K562 (cell line): ENCODE measurements around the gene TAF11L10. TPM values are rescaled to one million over a fixed set of nuclear protein-coding genes. Genes with fewer than 3 reads are reported as not detected.
"Not testable (repeated sequence)": the region's sequence is repeated elsewhere in the genome, so short reads cannot be mapped to it uniquely, and the experiment has no call there.

Source experiments
- ATAC-seq: fragments of 200-7000 bp; cut with Tn5 transposase; 3 replicates; pipeline ENCODE4 v1.9.1; 2020; ENCODE audit warnings: moderate library complexity
- BruUV-seq: library from RNA; stranded (reverse); fragments of 400-500 nt; replicated peaks from 2 replicates; lab custom pipeline; 2021; lab: Mats Ljungman, UMichigan
- CTCF ChIA-PET: fragments of 300-600 bp; formaldehyde crosslinking; extraction: SDS; loops from one replicate; lab custom pipeline; 2021; ENCODE audit warnings: low intra/inter-chr PET ratio; lab: Yijun Ruan, JAX
- POLR2A ChIA-PET: fragments of 300-600, 350-650 bp; sonication (Branson Sonifier 250); formaldehyde crosslinking; extraction: SDS; loops from one replicate; lab custom pipeline; 2021; ENCODE audit warnings: antibody characterized with exemption, inconsistent platforms; lab: Yijun Ruan, JAX
- DNase-seq, 4 experiments: peaks; one replicate each; pipeline versions ENCODE4 v3.0.0 to v3.0.0-alpha.2; 2011 to 2018; ENCODE audit warnings: low spot score in 3 of 4, mixed read lengths in 3 of 4; ENCODE audit errors: extremely low read depth in 1 of 4
- FAIRE-seq: peaks from 2 replicates; lab custom pipeline; 2011; peaks lifted over from hg19 to GRCh38; lab: Jason Lieb, UNC
- H2AFZ ChIP-seq: 2 replicates; pipeline ENCODE4 v1.6.0; 2011; ENCODE audit warnings: low read depth, low read length, control low read depth, inconsistent platforms
- H3K27ac ChIP-seq: fragments of 200-600 bp; 3 replicates; pipeline ENCODE4 v1.8.0; 2011; ENCODE audit warnings: low read depth, mild to moderate bottlenecking, control low read depth, inconsistent platforms, low read length, moderate library complexity, mixed read lengths; ENCODE audit errors: extremely low read depth
- H3K27me3 ChIP-seq, 2 experiments: fragments of 300-600 bp in 1 of 2; 2 replicates in 1 of 2; 3 replicates in 1 of 2; pipeline versions ENCODE4 v1.6.0 to v1.8.0; 2011; ENCODE audit warnings: inconsistent platforms in 2 of 2, low read length in 2 of 2, mild to moderate bottlenecking in 1 of 2, mixed read lengths in 1 of 2, moderate library complexity in 1 of 2; ENCODE audit not compliant: control insufficient read depth in 2 of 2, insufficient read depth in 2 of 2
- H3K36me3 ChIP-seq: fragments of 300-600 bp; 3 replicates; pipeline ENCODE4 v1.8.0; 2011; ENCODE audit warnings: mild to moderate bottlenecking, low read length, inconsistent platforms; ENCODE audit not compliant: control insufficient read depth, insufficient read depth
- H3K4me1 ChIP-seq, 2 experiments: fragments of 200-600 bp in 1 of 2; replicated peaks in 1 of 2; 2 replicates in 1 of 2; 3 replicates in 1 of 2; pipeline versions ENCODE4 v1.5.1 to v1.8.0; 2011; ENCODE audit warnings: inconsistent platforms in 2 of 2, low read length in 2 of 2, mild to moderate bottlenecking in 1 of 2, mixed read lengths in 1 of 2, moderate library complexity in 1 of 2; ENCODE audit not compliant: control insufficient read depth in 2 of 2, insufficient read depth in 2 of 2
- H3K4me2 ChIP-seq: 2 replicates; pipeline ENCODE4 v1.6.1; 2011; ENCODE audit warnings: low read length, control low read depth, inconsistent platforms, mixed read lengths; ENCODE audit not compliant: insufficient read depth
- H3K4me3 ChIP-seq: fragments of 200-600 bp; sonication (generic), shearing (Covaris generic); 2 replicates; pipeline ENCODE4 v1.5.1; 2016; ENCODE audit warnings: control low read depth, inconsistent platforms
- H3K79me2 ChIP-seq: fragments of 200-600 bp; 3 replicates; pipeline ENCODE4 v1.8.0; 2011; ENCODE audit warnings: low read length, inconsistent platforms; ENCODE audit not compliant: control insufficient read depth, insufficient read depth
- H3K9ac ChIP-seq, 2 experiments: 2 replicates each; pipeline versions ENCODE4 v1.6.0 to v1.6.1; 2011; ENCODE audit warnings: low read depth in 2 of 2, low read length in 2 of 2, control low read depth in 1 of 2, inconsistent platforms in 1 of 2, mild to moderate bottlenecking in 1 of 2, mixed read lengths in 1 of 2; ENCODE audit not compliant: insufficient read depth in 1 of 2
- H3K9me1 ChIP-seq: one replicate; pipeline ENCODE4 v1.6.0; 2011; ENCODE audit warnings: inconsistent platforms, mild to moderate bottlenecking, low read length, moderate library complexity; ENCODE audit not compliant: control insufficient read depth, insufficient read depth
- H3K9me3 ChIP-seq: replicated peaks from 2 replicates; pipeline ENCODE4 v1.5.1; 2011; ENCODE audit warnings: low read depth, low read length, inconsistent platforms; ENCODE audit not compliant: control insufficient read depth, insufficient read depth
- H4K20me1 ChIP-seq: replicated peaks from 2 replicates; pipeline ENCODE4 v1.6.1; 2011; ENCODE audit warnings: low read length, inconsistent platforms, mixed read lengths; ENCODE audit not compliant: control insufficient read depth, insufficient read depth
- WGBS: fragments of 100-300 bp; shearing (Covaris generic); methylation state at CpG from one replicate; pipeline ENCODE4 v1.1.6; 2016; ENCODE audit warnings: low coverage, mixed read lengths; ENCODE audit not compliant: insufficient coverage; ENCODE audit errors: missing lambda C conversion rate; 5-methylcytosine and 5-hydroxymethylcytosine counted together
- in situ Hi-C: fragments of 300-500 bp; cut with MboI; formaldehyde crosslinking; loops from 4 replicates; pipeline ENCODE4 v1.15.0; 2018; ENCODE audit warnings: inconsistent platforms, mixed read lengths
- intact Hi-C: fragments of 100-400 bp; cut with micrococcal nuclease; formaldehyde crosslinking; loops from 2 replicates; pipeline ENCODE4 v1.14.2; 2022
- polyA plus RNA-seq, 8 experiments: library from polyadenylated mRNA; depleted of rRNA in 4 of 8; stranded (reverse) in 5 of 8; unstranded in 3 of 8; fragments of >200 nt; fragmentation: Nextera tagmentation in 2 of 8; fragmentation: Illumina TruSeq in 1 of 8; extraction: Ambion mirVana in 2 of 8; extraction: Trizol in 1 of 8; gene quantifications; 2 replicates each; pipeline versions ENCODE4 v1.2.1 to v1.2.3, GENCODE V29; 2011 to 2014; ENCODE audit warnings: inconsistent platforms in 1 of 8, missing spikeins in 1 of 8
- total RNA-seq, 7 experiments: library from RNA; depleted of rRNA in 6 of 7; stranded (reverse); fragments of >200 nt in 6 of 7; fragmentation: Illumina TruSeq in 2 of 7; extraction: Trizol in 2 of 7; gene quantifications; 2 replicates each; pipeline versions ENCODE4 v1.2.1 to v1.2.3, GENCODE V29; 2011 to 2021; ENCODE audit warnings: low replicate concordance in 1 of 7

Gene TAF11L10
- total and polyA plus RNA-seq, 9 of the 15 experiments (the other 6 are each of a cell fraction or from before 2014, with no cell fraction given), result 0.20 to 3.7 (median 0.41) TPM; not detected in 3

DNA sequence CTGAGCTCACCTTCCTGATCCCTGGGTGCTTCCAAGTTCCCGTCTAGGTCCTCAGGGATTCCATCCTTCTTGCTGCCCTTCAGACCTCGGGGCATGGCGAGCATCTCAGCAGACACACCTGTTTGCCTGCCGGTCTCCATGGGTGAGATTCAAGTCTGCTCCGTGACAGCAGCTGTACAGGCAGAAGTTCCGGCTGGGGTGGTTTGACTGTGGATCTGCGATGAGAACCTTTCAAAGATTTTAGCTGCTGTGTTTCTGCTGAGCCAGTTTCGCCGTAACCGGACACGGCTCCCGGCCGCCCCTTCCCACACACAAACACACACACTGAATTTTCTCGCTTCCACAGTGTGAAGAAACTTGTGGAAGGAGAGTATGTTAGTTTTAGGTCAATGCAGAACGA lies 3.4 kb downstream of the TAF11L10 start, which contains the start of gene TAF11L9:
TAF11L9 (minus strand) TSS at position 140 of the 400 bp plus-strand sequence.
- not testable (repeated sequence) for H3K36me3 ChIP-seq, BruUV-seq
- 14% methylated on average over 2 of the region's 15 CpGs for WGBS

DNA sequence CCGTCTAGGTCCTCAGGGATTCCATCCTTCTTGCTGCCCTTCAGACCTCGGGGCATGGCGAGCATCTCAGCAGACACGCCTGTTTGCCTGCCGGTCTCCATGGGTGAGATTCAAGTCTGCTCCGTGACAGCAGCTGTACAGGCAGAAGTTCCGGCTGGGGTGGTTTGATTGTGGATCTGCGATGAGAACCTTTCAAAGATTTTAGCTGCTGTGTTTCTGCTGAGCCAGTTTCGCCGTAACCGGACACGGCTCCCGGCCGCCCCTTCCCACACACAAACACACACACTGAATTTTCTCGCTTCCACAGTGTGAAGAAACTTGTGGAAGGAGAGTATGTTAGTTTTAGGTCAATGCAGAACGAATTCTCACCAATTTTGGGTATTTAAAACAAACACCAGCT lies 6.8 kb downstream of the TAF11L10 start, which contains the start of gene TAF11L8:
TAF11L8 (minus strand) TSS at position 101 of the 400 bp plus-strand sequence.
- H3K36me3 ChIP-seq, CTCF ChIA-PET, FAIRE-seq, H3K27me3 ChIP-seq, H4K20me1 ChIP-seq, ATAC-seq, intact Hi-C loops, H3K9me1 ChIP-seq, H3K4me1 ChIP-seq, H3K4me2 ChIP-seq, BruUV-seq, H3K79me2 ChIP-seq, H3K27ac ChIP-seq, H3K9ac ChIP-seq, POLR2A ChIA-PET, DNase-seq, H3K4me3 ChIP-seq, H2AFZ ChIP-seq, H3K9me3 ChIP-seq: not testable (repeated sequence)
- in situ Hi-C loops, result loop anchor here (10.0 to 25.0 kb wide), 3 partner anchors 106 to 679 kb away; no protein-coding TSS in a partner anchor
- no CpG with 5 or more reads among the region's 16 CpGs for WGBS

More for the DNA sequence above, 3.4 kb downstream of the TAF11L10 start, which contains the start of gene TAF11L9:
- DNase-seq, H3K4me3 ChIP-seq, H3K4me1 ChIP-seq, H3K27me3 ChIP-seq, H3K9me1 ChIP-seq, intact Hi-C loops, H3K9ac ChIP-seq, ATAC-seq, H3K9me3 ChIP-seq, H4K20me1 ChIP-seq, CTCF ChIA-PET, H3K79me2 ChIP-seq, H3K27ac ChIP-seq, FAIRE-seq, H2AFZ ChIP-seq, H3K4me2 ChIP-seq, POLR2A ChIA-PET: not testable (repeated sequence)
- in situ Hi-C loops, result loop anchor here (10.0 to 25.0 kb wide), 3 partner anchors 109 to 682 kb away; no protein-coding TSS in a partner anchor

DNA sequence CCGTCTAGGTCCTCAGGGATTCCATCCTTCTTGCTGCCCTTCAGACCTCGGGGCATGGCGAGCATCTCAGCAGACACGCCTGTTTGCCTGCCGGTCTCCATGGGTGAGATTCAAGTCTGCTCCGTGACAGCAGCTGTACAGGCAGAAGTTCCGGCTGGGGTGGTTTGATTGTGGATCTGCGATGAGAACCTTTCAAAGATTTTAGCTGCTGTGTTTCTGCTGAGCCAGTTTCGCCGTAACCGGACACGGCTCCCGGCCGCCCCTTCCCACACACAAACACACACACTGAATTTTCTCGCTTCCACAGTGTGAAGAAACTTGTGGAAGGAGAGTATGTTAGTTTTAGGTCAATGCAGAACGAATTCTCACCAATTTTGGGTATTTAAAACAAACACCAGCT lies 12.0 kb downstream of the TAF11L10 start, which contains the start of gene TAF11L7:
TAF11L7 (minus strand) TSS at position 101 of the 400 bp plus-strand sequence.
- H3K36me3 ChIP-seq, DNase-seq, ATAC-seq, H3K4me1 ChIP-seq, BruUV-seq, H3K4me3 ChIP-seq, H3K79me2 ChIP-seq, POLR2A ChIA-PET, H3K9me3 ChIP-seq, FAIRE-seq, H3K9me1 ChIP-seq, H3K27ac ChIP-seq, intact Hi-C loops, H3K27me3 ChIP-seq, H2AFZ ChIP-seq, H3K9ac ChIP-seq, H3K4me2 ChIP-seq, H4K20me1 ChIP-seq, CTCF ChIA-PET: not testable (repeated sequence)
- in situ Hi-C loops, result loop anchor here (25.0 kb wide), 2 partner anchors 348 to 673 kb away; no protein-coding TSS in a partner anchor
- WGBS, result no CpG with 5 or more reads among the region's 16 CpGs
